Right atrium auricular region (tissue), 2 donors: ENCODE measurements around the gene CIB4. TPM values are rescaled to one million over a fixed set of nuclear protein-coding genes. Genes with fewer than 3 reads are reported as not detected.

Source experiments
- DNase-seq: peaks from one replicate; pipeline ENCODE4 v3.0.0-alpha.2; 2019; ENCODE audit warnings: low spot score
- H3K27ac ChIP-seq, 2 donors: fragments of 200-600 bp; sonication (generic); 1 replicate in 1 of 2; 2 replicates in 1 of 2; pipeline ENCODE4 v1.5.1; 2016 to 2019
- H3K27me3 ChIP-seq, 2 donors: fragments of 200-600 bp; sonication (generic); one replicate each; pipeline versions ENCODE4 v1.5.1 to v1.6.0; 2017 to 2019
- H3K36me3 ChIP-seq: fragments of 200-600 bp; sonication (generic); one replicate; pipeline ENCODE4 v1.5.1; 2016
- H3K4me1 ChIP-seq, 2 donors: fragments of 200-600 bp; sonication (generic); one replicate each; pipeline versions ENCODE4 v1.5.1 to v1.6.0; 2017 to 2019
- H3K4me3 ChIP-seq, 2 donors: fragments of 200-600 bp; sonication (generic); 1 replicate in 1 of 2; 2 replicates in 1 of 2; pipeline ENCODE4 v1.5.1; 2017 to 2019; ENCODE audit warnings: mild to moderate bottlenecking in 1 of 2, moderate library complexity in 1 of 2
- H3K9me3 ChIP-seq, 2 donors: fragments of 200-600 bp; sonication (generic); one replicate each; pipeline ENCODE4 v1.5.1; 2019
- total RNA-seq, 2 donors: library from RNA; depleted of rRNA; stranded (reverse); fragments of >200 nt; gene quantifications; one replicate each; pipeline ENCODE4 v1.1.0, GENCODE V29; 2016
- TF ChIP-seq, protein P1 (sequence below), 2 donors: fragments of 200-600 bp; sonication (generic); IDR thresholded peaks; one replicate each; pipeline ENCODE4 v1.5.1; 2019; ENCODE audit warnings: antibody characterized with exemption in 2 of 2

The CIB4 gene
- total RNA-seq, 2 donors from 2014 or later: not detected

DNA sequence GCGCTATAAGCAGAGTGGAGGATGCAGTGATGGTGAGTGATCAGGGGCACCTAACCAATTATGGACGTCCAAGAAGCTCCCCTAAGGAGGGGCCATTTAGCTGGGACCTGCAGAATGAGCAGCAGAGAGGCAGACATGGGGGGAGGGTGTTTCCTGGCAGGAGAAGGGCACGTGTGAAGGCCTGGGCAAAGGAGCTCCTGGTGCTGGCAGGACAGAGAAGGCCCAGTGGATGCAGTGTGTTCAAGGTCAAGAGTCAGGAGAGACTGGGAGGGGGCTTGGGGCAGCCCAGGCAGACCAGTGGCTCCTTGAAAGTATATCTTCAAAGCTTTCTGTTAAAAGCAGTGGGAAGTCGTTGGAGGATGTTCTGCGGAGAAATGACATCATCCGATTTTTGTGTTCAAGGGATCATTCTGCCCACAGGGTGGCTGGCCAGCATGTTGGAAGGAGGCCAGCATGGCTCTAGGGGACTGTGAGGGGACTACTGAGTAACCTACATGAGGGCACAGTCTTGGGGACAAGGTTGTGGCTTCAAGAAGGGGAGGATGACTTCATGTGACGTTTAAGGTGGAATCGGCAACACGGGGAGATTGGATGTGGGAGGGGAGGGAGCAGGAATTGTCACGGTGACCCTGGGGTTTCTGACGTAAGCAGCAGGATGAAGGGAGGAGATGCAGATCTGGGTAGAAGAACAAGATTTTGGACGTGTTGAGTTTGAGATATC, 9.0 kb upstream of the CIB4 start:
- Histone ChIP-seq H3K27me3 (no peaks in the 10 kb centered on the region), H3K27ac (no peak overlapping the region)

DNA sequence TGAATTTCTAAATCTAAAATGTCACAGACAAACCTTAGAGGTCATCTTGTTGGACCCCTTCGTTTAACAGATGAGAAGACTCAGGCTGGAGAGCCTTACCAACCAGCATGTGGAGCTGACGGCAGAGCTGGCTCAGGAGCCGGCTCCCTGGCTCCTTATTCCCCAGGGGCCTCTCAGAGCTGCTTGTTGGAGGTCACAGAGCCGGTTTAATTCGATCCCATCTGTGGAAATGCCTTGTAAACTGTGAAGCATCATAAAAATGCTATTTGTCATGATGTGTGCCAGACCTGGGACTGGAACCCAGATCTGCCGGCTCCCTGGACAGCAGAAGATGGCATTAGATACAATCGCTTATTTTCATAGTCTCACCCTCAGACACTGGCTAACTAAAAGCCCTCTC, 8.2 kb upstream of the CIB4 start:
- Histone ChIP-seq H3K27ac (no peak overlapping the region), H3K27me3 (no peaks in the 10 kb centered on the region), H3K36me3 (no peaks in the 10 kb centered on the region), H3K9me3 (no peaks in the 10 kb centered on the region), H3K4me3 (no peak overlapping the region), H3K4me1 (no peaks in the 10 kb centered on the region)
- TF ChIP-seq, protein P1, sequence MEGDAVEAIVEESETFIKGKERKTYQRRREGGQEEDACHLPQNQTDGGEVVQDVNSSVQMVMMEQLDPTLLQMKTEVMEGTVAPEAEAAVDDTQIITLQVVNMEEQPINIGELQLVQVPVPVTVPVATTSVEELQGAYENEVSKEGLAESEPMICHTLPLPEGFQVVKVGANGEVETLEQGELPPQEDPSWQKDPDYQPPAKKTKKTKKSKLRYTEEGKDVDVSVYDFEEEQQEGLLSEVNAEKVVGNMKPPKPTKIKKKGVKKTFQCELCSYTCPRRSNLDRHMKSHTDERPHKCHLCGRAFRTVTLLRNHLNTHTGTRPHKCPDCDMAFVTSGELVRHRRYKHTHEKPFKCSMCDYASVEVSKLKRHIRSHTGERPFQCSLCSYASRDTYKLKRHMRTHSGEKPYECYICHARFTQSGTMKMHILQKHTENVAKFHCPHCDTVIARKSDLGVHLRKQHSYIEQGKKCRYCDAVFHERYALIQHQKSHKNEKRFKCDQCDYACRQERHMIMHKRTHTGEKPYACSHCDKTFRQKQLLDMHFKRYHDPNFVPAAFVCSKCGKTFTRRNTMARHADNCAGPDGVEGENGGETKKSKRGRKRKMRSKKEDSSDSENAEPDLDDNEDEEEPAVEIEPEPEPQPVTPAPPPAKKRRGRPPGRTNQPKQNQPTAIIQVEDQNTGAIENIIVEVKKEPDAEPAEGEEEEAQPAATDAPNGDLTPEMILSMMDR (IDR thresholded peaks at IDR 0.05): no peak
- no peak for DNase-seq

More for the DNA sequence above, 9.0 kb upstream of the CIB4 start:
- TF ChIP-seq, protein P1 (IDR thresholded peaks at IDR 0.05): no peak
- Histone ChIP-seq H3K4me1 (no peaks in the 10 kb centered on the region), H3K9me3 (no peaks in the 10 kb centered on the region), H3K4me3 (no peak overlapping the region), H3K36me3 (no peaks in the 10 kb centered on the region)
- no peak for DNase-seq

DNA sequence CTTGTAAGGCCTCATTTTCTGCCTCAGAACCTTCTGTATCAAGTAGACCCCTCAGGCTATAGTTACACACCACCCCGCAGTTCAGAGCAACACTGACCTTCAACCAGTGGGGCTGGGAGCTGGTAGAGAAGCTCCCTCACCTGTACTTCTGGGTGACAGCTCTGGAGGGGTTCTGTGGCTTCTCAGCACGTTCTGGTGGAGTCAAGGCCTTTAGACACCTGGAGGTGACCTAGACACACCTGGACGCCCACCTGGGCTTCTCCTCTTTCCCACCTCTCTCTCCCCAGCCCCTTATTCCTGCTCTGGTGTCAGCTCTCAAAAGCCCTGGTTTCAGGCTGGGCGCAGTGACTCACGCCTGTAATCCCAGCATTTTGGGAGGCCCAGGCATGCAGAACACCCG, 7.3 kb upstream of the CIB4 start:
- TF ChIP-seq, protein P1 (IDR thresholded peaks at IDR 0.05): no peak
- no peak for DNase-seq
- H3K4me1 ChIP-seq: no peaks in the 10 kb centered on the region
- H3K9me3 ChIP-seq: no peaks in the 10 kb centered on the region
- H3K36me3 ChIP-seq: no peaks in the 10 kb centered on the region
- no peak overlapping the region for H3K27ac ChIP-seq
- H3K4me3 ChIP-seq: no peak overlapping the region
- no peaks in the 10 kb centered on the region for H3K27me3 ChIP-seq

DNA sequence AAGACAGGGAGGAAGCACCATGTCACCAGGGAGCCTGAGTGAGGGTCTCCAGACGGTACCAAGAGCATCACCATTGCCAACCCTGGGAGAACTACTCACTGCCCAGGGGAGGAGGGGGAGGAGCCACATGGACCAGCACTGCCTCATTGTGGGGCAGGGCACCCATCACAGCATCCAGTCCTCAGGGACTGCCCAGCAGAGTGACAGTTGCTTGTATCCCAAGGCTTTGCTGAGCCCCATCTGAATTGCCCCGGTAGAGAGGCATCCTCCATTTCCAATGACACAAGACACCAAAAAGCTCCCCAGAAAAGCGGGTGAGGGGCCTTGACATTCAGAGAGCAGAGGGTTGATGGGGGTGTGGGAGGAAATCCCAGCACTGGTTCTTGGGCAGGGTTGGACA, 6.8 kb upstream of the CIB4 start:
- no peaks in the 10 kb centered on the region for H3K4me1 ChIP-seq
- H3K27ac ChIP-seq: no peak overlapping the region
- no peak overlapping the region for H3K4me3 ChIP-seq
- no peak for DNase-seq
- no peaks in the 10 kb centered on the region for H3K27me3 ChIP-seq
- TF ChIP-seq, protein P1 (IDR thresholded peaks at IDR 0.05): no peak
- no peaks in the 10 kb centered on the region for H3K9me3 ChIP-seq
- H3K36me3 ChIP-seq: no peaks in the 10 kb centered on the region

DNA sequence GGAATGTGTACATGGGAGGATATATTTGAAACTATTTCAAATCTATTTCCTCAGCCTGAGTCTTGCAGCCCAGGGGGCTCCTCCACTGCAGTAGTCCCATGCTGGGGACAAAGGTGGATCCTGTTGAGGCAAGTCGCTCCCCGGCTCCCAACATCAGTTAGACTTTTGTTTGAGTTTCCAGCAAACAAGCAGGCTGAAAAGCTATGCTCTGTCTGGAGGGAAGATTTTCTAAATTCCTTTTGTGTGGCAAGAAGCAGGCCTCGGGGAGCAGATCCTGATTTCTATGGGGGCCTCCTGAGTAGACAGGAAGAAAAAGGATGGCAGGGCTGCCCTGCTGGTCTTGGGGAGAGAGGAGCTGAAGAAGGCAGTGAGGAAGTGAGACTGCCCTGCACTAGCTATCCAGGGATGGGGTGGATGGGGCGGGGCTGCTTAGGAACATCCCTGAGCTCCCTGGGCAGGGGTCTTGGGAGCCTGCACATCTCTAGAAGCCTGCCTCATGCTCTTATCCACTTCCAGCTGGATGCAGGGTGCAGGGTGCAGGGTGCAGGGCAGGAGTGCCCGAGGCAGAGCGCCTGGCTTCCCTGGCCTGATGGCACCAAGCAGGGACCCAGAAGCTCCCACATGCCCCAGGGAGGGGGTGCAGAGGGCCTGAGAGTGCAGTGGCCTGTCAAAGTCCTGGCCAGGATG, 6.0 kb upstream of the CIB4 start:
- DNase-seq: no peak
- no peak overlapping the region for H3K4me3 ChIP-seq
- no peaks in the 10 kb centered on the region for H3K9me3 ChIP-seq
- TF ChIP-seq, protein P1 (IDR thresholded peaks at IDR 0.05): no peak
- no peak overlapping the region for H3K27ac ChIP-seq
- H3K36me3 ChIP-seq: no peaks in the 10 kb centered on the region
- H3K4me1 ChIP-seq: no peaks in the 10 kb centered on the region
- no peaks in the 10 kb centered on the region for H3K27me3 ChIP-seq
